SK-N-SH treated with all-trans-retinoic acid at 6 μM for 48 hours (cell line): Measurements from ENCODE around the gene RNFT2.

Source experiments
- ATAC-seq: fragments of 200-7000 bp; cut with Tn5 transposase; 3 replicates; pipeline ENCODE4 v1.9.1; 2020; ENCODE audit warnings: mild to moderate bottlenecking, moderate library complexity
- ARNTL ChIP-seq: fragments of 450-650 bp; formaldehyde crosslinking; IDR thresholded peaks from 2 replicates; pipeline ENCODE4 v1.5.0; 2020; ENCODE audit warnings: low read depth, mild to moderate bottlenecking, moderate library complexity, borderline replicate concordance
- BACH2 ChIP-seq: fragments of 250-450 bp; sonication (Bioruptor Pico); IDR thresholded peaks from 2 replicates; pipeline ENCODE4 v1.9.0; 2021; ENCODE audit warnings: mild to moderate bottlenecking, borderline replicate concordance
- CSDC2 ChIP-seq: fragments of 250-450 bp; sonication (Bioruptor Pico); IDR thresholded peaks from 2 replicates; pipeline ENCODE4 v1.5.0; 2020; ENCODE audit warnings: mild to moderate bottlenecking, moderate library complexity
- ESRRG ChIP-seq: fragments of 250-450 bp; sonication (Bioruptor Pico); IDR thresholded peaks from 2 replicates; pipeline ENCODE4 v1.6.1; 2021; ENCODE audit warnings: mild to moderate bottlenecking
- GLIS3 ChIP-seq: fragments of 250-450 bp; sonication (Bioruptor Pico); IDR thresholded peaks from 2 replicates; pipeline ENCODE4 v1.5.0; 2020; ENCODE audit warnings: mild to moderate bottlenecking, moderate library complexity
- ISL1 ChIP-seq: fragments of 250-450 bp; sonication (Bioruptor Pico); IDR thresholded peaks from 2 replicates; pipeline ENCODE4 v2.1.2; 2022; ENCODE audit warnings: mild to moderate bottlenecking, moderate library complexity
- OSR1 ChIP-seq: fragments of 250-450 bp; sonication (Bioruptor Pico); IDR thresholded peaks from 2 replicates; pipeline ENCODE4 v1.8.0; 2022; ENCODE audit warnings: moderate library complexity, mild to moderate bottlenecking, inconsistent platforms
- PPARA ChIP-seq: fragments of 250-450 bp; sonication (Bioruptor Pico); IDR thresholded peaks from 2 replicates; pipeline ENCODE4 v1.5.0; 2020; ENCODE audit warnings: mild to moderate bottlenecking, borderline replicate concordance
- RARB ChIP-seq: fragments of 250-450 bp; sonication (Bioruptor Pico); IDR thresholded peaks from 2 replicates; pipeline ENCODE4 v1.8.0; 2021; ENCODE audit warnings: mild to moderate bottlenecking, moderate library complexity
- SNAI2 ChIP-seq: fragments of 250-450 bp; sonication (Bioruptor Pico); IDR thresholded peaks from 2 replicates; pipeline ENCODE4 v1.5.0; 2020; ENCODE audit warnings: mild to moderate bottlenecking, moderate library complexity
- TCF4 ChIP-seq: fragments of 250-450 bp; sonication (Bioruptor Pico); IDR thresholded peaks from 2 replicates; pipeline ENCODE4 v1.8.0; 2021; ENCODE audit warnings: mild to moderate bottlenecking, moderate library complexity, borderline replicate concordance
- TOX ChIP-seq: fragments of 250-450 bp; sonication (Bioruptor Pico); IDR thresholded peaks from 2 replicates; pipeline ENCODE4 v1.8.0; 2021; ENCODE audit warnings: mild to moderate bottlenecking, moderate library complexity, borderline replicate concordance
- ZC3H10 ChIP-seq: fragments of 250-450 bp; sonication (Bioruptor Pico); IDR thresholded peaks from 2 replicates; pipeline ENCODE4 v1.5.1; 2021; ENCODE audit warnings: mild to moderate bottlenecking, moderate library complexity
- ZFP3 ChIP-seq: fragments of 250-450 bp; sonication (Bioruptor Pico); IDR thresholded peaks from 2 replicates; pipeline ENCODE4 v1.5.0; 2020; ENCODE audit warnings: mild to moderate bottlenecking, moderate library complexity
- ZFP30 ChIP-seq: fragments of 450-650 bp; formaldehyde crosslinking; IDR thresholded peaks from 2 replicates; pipeline ENCODE4 v1.5.0; 2022; ENCODE audit warnings: mild to moderate bottlenecking, moderate library complexity
- ZNF565 ChIP-seq: fragments of 450-650 bp; formaldehyde crosslinking; conservative IDR thresholded peaks from 2 replicates; pipeline ENCODE4 v1.5.0; 2020; ENCODE audit warnings: low read depth, mild to moderate bottlenecking, moderate library complexity
- ZNF70 ChIP-seq: fragments of 450-650 bp; formaldehyde crosslinking; IDR thresholded peaks from 2 replicates; pipeline ENCODE4 v1.5.0; 2020; ENCODE audit warnings: mild to moderate bottlenecking, moderate library complexity
- ZNF8 ChIP-seq: fragments of 450-650 bp; formaldehyde crosslinking; IDR thresholded peaks from 2 replicates; pipeline ENCODE4 v1.5.0; 2020; ENCODE audit warnings: mild to moderate bottlenecking, moderate library complexity
- TF ChIP-seq, protein P1 (sequence below): fragments of 250-450 bp; sonication (Bioruptor Pico); IDR thresholded peaks from 2 replicates; pipeline ENCODE4 v1.8.0; 2021; ENCODE audit warnings: low read depth, mild to moderate bottlenecking, moderate library complexity, borderline replicate concordance
- TF ChIP-seq, protein P2 (sequence below): fragments of 250-450 bp; sonication (Bioruptor Pico); IDR thresholded peaks from 2 replicates; pipeline ENCODE4 v1.8.0; 2020; ENCODE audit warnings: mild to moderate bottlenecking, moderate library complexity, borderline replicate concordance
- TF ChIP-seq, protein P3 (sequence below): fragments of 250-450 bp; sonication (Bioruptor Pico); IDR thresholded peaks from 2 replicates; pipeline ENCODE4 v1.5.1; 2020; ENCODE audit warnings: low read depth, mild to moderate bottlenecking, moderate library complexity
- TF ChIP-seq, protein P4 (sequence below): fragments of 250-450 bp; sonication (Bioruptor Pico); IDR thresholded peaks from 2 replicates; pipeline ENCODE4 v1.5.1; 2021; ENCODE audit warnings: mild to moderate bottlenecking, moderate library complexity
- TF ChIP-seq, protein P5 (sequence below): fragments of 250-450 bp; sonication (Bioruptor Pico); IDR thresholded peaks from 2 replicates; pipeline ENCODE4 v1.5.0; 2020; ENCODE audit warnings: mild to moderate bottlenecking, moderate library complexity

RNFT2 gene

DNA sequence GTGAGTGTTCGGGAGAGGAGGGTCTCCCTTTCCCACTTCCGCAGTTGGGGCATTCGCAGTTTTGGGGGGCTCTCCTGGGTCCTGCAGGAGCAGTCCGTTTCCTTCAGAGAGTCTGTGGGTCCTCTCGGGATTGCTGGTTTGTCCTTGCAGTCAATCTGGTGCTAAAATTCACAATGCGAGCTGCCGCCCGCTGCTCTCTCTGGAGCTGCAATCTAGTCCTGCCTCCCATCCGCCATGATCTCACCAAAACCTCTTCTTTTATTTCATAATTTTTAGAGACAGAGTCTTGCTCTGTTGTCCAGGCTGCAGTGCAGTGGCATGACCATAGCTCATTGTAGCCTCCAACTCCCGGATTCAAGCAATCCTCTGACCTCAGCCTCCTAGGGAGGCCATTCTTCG is 22.5 kb downstream of the RNFT2 start:
- TF ChIP-seq PPARA (CRISPR knock-in tag) = no peak
- no peak for TF ChIP-seq ZNF8 (CRISPR knock-in tag)
- TF ChIP-seq, protein P1, sequence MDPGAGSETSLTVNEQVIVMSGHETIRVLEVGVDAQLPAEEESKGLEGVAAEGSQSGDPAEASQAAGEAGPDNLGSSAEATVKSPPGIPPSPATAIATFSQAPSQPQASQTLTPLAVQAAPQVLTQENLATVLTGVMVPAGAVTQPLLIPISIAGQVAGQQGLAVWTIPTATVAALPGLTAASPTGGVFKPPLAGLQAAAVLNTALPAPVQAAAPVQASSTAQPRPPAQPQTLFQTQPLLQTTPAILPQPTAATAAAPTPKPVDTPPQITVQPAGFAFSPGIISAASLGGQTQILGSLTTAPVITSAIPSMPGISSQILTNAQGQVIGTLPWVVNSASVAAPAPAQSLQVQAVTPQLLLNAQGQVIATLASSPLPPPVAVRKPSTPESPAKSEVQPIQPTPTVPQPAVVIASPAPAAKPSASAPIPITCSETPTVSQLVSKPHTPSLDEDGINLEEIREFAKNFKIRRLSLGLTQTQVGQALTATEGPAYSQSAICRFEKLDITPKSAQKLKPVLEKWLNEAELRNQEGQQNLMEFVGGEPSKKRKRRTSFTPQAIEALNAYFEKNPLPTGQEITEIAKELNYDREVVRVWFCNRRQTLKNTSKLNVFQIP (CRISPR knock-in tag) = no peak
- no peak for TF ChIP-seq ZNF70
- no peak for TF ChIP-seq GLIS3
- TF ChIP-seq RARB (CRISPR knock-in tag) = no peak
- TF ChIP-seq ZFP30 (CRISPR knock-in tag) = no peak
- no peak for TF ChIP-seq SNAI2 (CRISPR knock-in tag)
- TF ChIP-seq, protein P2, sequence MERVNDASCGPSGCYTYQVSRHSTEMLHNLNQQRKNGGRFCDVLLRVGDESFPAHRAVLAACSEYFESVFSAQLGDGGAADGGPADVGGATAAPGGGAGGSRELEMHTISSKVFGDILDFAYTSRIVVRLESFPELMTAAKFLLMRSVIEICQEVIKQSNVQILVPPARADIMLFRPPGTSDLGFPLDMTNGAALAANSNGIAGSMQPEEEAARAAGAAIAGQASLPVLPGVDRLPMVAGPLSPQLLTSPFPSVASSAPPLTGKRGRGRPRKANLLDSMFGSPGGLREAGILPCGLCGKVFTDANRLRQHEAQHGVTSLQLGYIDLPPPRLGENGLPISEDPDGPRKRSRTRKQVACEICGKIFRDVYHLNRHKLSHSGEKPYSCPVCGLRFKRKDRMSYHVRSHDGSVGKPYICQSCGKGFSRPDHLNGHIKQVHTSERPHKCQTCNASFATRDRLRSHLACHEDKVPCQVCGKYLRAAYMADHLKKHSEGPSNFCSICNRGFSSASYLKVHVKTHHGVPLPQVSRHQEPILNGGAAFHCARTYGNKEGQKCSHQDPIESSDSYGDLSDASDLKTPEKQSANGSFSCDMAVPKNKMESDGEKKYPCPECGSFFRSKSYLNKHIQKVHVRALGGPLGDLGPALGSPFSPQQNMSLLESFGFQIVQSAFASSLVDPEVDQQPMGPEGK (CRISPR knock-in tag) = no peak
- TF ChIP-seq BACH2 (CRISPR knock-in tag) = no peak
- TF ChIP-seq, all 23 proteins: peak for 0
- no peak for ATAC-seq

DNA sequence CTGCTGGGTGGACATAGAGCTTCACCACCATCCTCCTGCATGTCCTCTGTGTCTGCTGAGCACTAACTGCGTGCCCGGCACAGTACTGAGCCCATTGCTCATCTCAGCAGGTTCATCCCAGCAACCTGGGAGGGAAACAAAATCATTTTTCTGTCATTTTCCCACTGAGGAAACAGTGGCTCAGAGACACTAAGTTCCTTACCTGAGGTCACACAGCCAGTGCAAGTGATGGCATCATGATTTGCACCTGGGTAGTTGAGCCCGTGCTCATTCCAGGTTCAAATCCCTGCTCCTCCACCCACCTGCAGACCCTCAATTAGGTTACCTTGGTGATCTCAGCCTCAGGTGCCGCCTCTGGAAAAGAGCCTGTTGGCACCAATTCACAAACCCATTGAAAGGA is 23.4 kb downstream of the RNFT2 start:
- no peak for ATAC-seq
- TF ChIP-seq OSR1 (CRISPR knock-in tag) (no peak), ZNF70 (no peak), TCF4 (no peak), ZC3H10 (CRISPR knock-in tag) (no peak), CSDC2 (no peak), TOX (CRISPR knock-in tag) (no peak), ESRRG (CRISPR knock-in tag) (no peak)
- TF ChIP-seq, protein P3, sequence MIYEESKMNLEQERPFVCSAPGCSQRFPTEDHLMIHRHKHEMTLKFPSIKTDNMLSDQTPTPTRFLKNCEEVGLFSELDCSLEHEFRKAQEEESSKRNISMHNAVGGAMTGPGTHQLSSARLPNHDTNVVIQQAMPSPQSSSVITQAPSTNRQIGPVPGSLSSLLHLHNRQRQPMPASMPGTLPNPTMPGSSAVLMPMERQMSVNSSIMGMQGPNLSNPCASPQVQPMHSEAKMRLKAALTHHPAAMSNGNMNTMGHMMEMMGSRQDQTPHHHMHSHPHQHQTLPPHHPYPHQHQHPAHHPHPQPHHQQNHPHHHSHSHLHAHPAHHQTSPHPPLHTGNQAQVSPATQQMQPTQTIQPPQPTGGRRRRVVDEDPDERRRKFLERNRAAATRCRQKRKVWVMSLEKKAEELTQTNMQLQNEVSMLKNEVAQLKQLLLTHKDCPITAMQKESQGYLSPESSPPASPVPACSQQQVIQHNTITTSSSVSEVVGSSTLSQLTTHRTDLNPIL (CRISPR knock-in tag) = no peak
- TF ChIP-seq, protein P2 (CRISPR knock-in tag) = no peak
- TF ChIP-seq, all 23 proteins: peak for 0

DNA sequence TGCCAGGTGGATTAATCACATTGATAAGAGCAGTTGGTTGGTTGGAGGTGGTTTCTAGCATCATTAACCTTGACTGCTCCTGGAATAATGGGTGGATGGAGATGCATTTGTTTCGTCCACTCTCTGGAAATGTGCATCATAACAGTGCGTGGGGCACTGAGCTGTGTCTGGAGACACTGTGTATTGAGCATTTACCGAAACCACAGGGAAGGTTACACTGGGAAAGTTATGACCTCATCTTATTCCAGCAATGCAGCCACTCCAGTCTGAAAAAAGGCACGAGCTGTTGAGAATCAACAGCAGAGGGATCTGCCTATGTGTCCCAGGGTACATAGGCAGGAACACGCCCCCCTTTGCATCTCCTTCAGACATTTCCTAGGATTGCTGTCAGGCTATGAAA is 27.2 kb downstream of the RNFT2 start:
- no peak for ATAC-seq
- TF ChIP-seq CSDC2 (no peak), BACH2 (CRISPR knock-in tag) (no peak), ZFP3 (CRISPR knock-in tag) (no peak), ZC3H10 (CRISPR knock-in tag) (no peak), SNAI2 (CRISPR knock-in tag) (no peak), ZNF565 (no peak), ISL1 (CRISPR knock-in tag) (no peak), ZNF8 (CRISPR knock-in tag) (no peak), ARNTL (CRISPR knock-in tag) (no peak)
- TF ChIP-seq, protein P4, sequence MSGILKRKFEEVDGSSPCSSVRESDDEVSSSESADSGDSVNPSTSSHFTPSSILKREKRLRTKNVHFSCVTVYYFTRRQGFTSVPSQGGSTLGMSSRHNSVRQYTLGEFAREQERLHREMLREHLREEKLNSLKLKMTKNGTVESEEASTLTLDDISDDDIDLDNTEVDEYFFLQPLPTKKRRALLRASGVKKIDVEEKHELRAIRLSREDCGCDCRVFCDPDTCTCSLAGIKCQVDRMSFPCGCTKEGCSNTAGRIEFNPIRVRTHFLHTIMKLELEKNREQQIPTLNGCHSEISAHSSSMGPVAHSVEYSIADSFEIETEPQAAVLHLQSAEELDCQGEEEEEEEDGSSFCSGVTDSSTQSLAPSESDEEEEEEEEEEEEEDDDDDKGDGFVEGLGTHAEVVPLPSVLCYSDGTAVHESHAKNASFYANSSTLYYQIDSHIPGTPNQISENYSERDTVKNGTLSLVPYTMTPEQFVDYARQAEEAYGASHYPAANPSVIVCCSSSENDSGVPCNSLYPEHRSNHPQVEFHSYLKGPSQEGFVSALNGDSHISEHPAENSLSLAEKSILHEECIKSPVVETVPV = no peak
- TF ChIP-seq, protein P3 (CRISPR knock-in tag) = no peak
- TF ChIP-seq, protein P5, sequence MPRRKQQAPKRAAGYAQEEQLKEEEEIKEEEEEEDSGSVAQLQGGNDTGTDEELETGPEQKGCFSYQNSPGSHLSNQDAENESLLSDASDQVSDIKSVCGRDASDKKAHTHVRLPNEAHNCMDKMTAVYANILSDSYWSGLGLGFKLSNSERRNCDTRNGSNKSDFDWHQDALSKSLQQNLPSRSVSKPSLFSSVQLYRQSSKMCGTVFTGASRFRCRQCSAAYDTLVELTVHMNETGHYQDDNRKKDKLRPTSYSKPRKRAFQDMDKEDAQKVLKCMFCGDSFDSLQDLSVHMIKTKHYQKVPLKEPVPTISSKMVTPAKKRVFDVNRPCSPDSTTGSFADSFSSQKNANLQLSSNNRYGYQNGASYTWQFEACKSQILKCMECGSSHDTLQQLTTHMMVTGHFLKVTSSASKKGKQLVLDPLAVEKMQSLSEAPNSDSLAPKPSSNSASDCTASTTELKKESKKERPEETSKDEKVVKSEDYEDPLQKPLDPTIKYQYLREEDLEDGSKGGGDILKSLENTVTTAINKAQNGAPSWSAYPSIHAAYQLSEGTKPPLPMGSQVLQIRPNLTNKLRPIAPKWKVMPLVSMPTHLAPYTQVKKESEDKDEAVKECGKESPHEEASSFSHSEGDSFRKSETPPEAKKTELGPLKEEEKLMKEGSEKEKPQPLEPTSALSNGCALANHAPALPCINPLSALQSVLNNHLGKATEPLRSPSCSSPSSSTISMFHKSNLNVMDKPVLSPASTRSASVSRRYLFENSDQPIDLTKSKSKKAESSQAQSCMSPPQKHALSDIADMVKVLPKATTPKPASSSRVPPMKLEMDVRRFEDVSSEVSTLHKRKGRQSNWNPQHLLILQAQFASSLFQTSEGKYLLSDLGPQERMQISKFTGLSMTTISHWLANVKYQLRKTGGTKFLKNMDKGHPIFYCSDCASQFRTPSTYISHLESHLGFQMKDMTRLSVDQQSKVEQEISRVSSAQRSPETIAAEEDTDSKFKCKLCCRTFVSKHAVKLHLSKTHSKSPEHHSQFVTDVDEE = no peak
- TF ChIP-seq, all 23 proteins: peak for 0
